GM18861 (cell line): Measurements from ENCODE around the gene SSBP2.
"Not testable (repeated sequence)": the region's sequence is repeated elsewhere in the genome, so short reads cannot be mapped to it uniquely, and the experiment has no call there.

Experiments used
- ATAC-seq: cut with Tn5 transposase; IDR thresholded peaks from one replicate; pipeline ENCODE4 v1.9.1; 2021; ENCODE audit not compliant: unreplicated experiment

The SSBP2 gene

GRCh38 chr5:81739291-81739690 lies 11.6 kb downstream of the SSBP2 start:
- ATAC-seq: no peak

- ATAC-seq: no peak
Measured at GRCh38 chr5:81729276-81729675, 21.6 kb downstream of the SSBP2 start.

- no peak for ATAC-seq
Measured at GRCh38 chr5:81728301-81728700, 22.6 kb downstream of the SSBP2 start.

- ATAC-seq: no peak
Measured at GRCh38 chr5:81726297-81726696, 24.6 kb downstream of the SSBP2 start.

GRCh38 chr5:81724571-81724970 lies 26.3 kb downstream of the SSBP2 start:
- no peak for ATAC-seq

- no peak for ATAC-seq
Measured at GRCh38 chr5:81724108-81724507, 26.8 kb downstream of the SSBP2 start.

GRCh38 chr5:81721049-81721448 lies 29.8 kb downstream of the SSBP2 start:
- ATAC-seq: no peak

- no peak for ATAC-seq
Measured at GRCh38 chr5:81719743-81720345, 31.1 kb downstream of the SSBP2 start.

- ATAC-seq: no peak
Measured at GRCh38 chr5:81718300-81718699, 32.6 kb downstream of the SSBP2 start.

- ATAC-seq: no peak
Measured at GRCh38 chr5:81717860-81718259, 33.0 kb downstream of the SSBP2 start.

- ATAC-seq: no peak
Measured at GRCh38 chr5:81717226-81717625, 33.7 kb downstream of the SSBP2 start.

- not testable (repeated sequence) for ATAC-seq
Measured at GRCh38 chr5:81714076-81714475, 36.8 kb downstream of the SSBP2 start.

GRCh38 chr5:81708889-81709288 lies 42.0 kb downstream of the SSBP2 start:
- ATAC-seq: no peak

GRCh38 chr5:81703840-81704239 lies 47.1 kb downstream of the SSBP2 start:
- ATAC-seq: no peak

- ATAC-seq: no peak
Measured at GRCh38 chr5:81700166-81700565, 50.7 kb downstream of the SSBP2 start.

- no peak for ATAC-seq
Measured at GRCh38 chr5:81698813-81699212, 52.1 kb downstream of the SSBP2 start.

GRCh38 chr5:81696418-81697397 lies 54.2 kb downstream of the SSBP2 start:
- no peak for ATAC-seq

GRCh38 chr5:81694726-81695125 lies 56.2 kb downstream of the SSBP2 start:
- no peak for ATAC-seq

- ATAC-seq: no peak
Measured at GRCh38 chr5:81688215-81688614, 62.7 kb downstream of the SSBP2 start.

GRCh38 chr5:81687292-81687691 lies 63.6 kb downstream of the SSBP2 start:
- no peak for ATAC-seq

- no peak for ATAC-seq
Measured at GRCh38 chr5:81685471-81685870, 65.4 kb downstream of the SSBP2 start.

- no peak for ATAC-seq
Measured at GRCh38 chr5:81679885-81680284, 71.0 kb downstream of the SSBP2 start.
